ENCODE results near the gene NEUROD2. TPM values are rescaled to one million over a fixed set of nuclear protein-coding genes. Genes with fewer than 3 reads are reported as not detected.
"Not testable (repeated sequence)": the region's sequence is repeated elsewhere in the genome, so short reads cannot be mapped to it uniquely, and the experiment has no call there.

NEUROD2 gene
- total RNA-seq, 2 donors from 2014 or later: not detected

DNA sequence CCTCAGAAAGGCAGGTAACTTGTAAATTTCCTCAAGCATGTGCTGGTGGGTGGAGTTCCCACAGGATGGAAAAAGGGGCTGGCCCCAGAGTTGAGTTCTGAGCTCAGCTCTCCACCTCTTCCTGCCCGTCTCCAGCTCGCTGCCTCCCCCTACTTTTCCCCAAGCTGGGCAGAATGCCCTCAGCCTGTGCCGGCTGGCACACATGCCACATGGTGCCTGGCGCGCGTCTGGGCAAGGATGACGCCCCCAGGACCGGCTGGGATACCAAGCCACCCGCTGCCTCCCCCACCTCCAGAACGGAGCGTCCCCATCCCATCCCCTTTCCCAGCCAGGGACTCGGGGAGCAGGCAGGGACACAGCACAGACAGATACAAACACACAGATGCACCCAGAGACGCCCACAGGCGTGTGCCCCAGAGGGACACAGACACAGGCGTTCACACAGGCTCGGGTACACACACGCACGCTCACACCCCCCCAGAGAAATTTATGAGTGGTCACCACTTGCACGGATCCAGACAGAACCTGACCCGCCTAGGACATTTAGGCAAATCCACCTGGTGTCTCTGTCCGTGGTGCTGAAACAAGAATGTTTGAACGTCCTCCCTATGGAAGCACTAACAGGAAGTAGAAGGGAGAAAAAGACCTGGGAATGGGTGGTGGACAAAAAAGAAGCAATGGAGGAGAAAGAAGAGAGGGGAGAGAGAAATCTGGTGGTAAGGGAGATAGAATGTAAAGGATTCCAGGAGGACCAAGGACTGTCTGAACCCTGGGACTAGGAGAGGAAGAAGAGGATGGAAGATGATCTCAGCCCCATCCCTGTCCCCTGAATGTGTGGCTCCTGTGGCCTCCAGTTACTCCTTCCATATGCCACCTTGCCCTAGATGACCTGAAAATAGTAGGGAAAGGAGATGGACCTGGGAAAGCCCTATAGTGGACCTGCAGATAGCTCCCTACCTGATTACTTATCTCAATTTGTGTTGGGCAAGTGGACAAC is 15.5 kb downstream of the NEUROD2 start:
- Histone ChIP-seq H3K27me3 (peaks cover 20% of the 10 kb centered on the region), H3K4me1 (no peaks in the 10 kb centered on the region), H3K4me3 (no peak overlapping the region), H3K27ac (no peak overlapping the region), H3K36me3 (no peaks in the 10 kb centered on the region), H3K9me3 (no peaks in the 10 kb centered on the region), H3K9ac (ENCODE audit: low read depth in 2 of 2, low read length in 2 of 2) (no peak overlapping the region)
- TF ChIP-seq CTCF (IDR thresholded peaks at IDR 0.05): no peak
- DNase-seq: peak; percentile 72
- intact Hi-C loops (cut with DNase I): no loop called here

DNA sequence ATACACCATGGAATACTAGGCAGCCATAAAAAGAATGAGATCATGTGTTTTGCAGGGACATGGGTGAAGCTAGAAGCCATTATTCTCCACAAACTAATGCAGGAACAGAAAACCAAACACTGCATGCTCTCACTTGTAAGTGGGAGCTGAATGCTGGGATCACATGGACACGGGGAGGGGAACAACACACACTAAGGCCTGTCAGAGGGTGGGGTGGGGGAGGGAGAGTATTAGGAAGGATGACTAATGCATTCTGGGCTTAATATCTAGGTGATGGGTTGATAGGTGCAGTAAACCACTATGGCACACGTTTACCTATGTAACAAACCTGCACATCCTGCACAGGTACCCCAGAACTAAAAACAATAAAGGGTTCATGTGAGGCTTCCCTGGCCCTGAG is 17.5 kb downstream of the NEUROD2 start:
- DNase-seq; H3K9me3 ChIP-seq; H3K4me1 ChIP-seq; H3K27ac ChIP-seq; intact Hi-C loops (cut with DNase I); H3K4me3 ChIP-seq; H3K36me3 ChIP-seq; H3K27me3 ChIP-seq; H3K9ac ChIP-seq (ENCODE audit: low read depth in 2 of 2, low read length in 2 of 2): not testable (repeated sequence)

DNA sequence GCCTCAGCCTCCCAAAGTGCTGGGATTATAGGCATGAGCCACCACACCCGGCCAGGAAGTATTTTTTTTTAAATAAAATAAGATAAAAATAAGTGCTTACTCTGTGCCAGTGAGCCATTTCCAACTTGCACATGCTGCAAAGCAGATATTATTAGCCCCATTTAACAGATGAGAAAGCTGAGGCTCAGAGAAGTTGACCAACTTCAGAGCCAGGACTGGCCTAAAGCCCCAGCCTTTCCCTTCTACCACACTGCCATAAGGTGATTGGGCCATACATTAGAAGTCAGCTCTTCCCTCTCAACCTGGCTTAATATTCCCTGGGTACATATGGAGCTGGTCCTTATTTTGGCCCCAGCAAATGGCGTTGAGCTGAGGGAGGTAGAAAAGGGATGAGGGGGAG is 25.1 kb downstream of the NEUROD2 start:
- Histone ChIP-seq H3K9me3 (no peaks in the 10 kb centered on the region), H3K27ac (no peak overlapping the region), H3K4me1 (no peaks in the 10 kb centered on the region), H3K9ac (ENCODE audit: low read depth in 2 of 2, low read length in 2 of 2) (no peak overlapping the region), H3K36me3 (no peaks in the 10 kb centered on the region), H3K4me3 (no peak overlapping the region), H3K27me3 (no peaks in the 10 kb centered on the region)
- TF ChIP-seq CTCF (IDR thresholded peaks at IDR 0.05): no peak
- intact Hi-C loops (cut with DNase I): no loop called here
- no peak for DNase-seq

DNA sequence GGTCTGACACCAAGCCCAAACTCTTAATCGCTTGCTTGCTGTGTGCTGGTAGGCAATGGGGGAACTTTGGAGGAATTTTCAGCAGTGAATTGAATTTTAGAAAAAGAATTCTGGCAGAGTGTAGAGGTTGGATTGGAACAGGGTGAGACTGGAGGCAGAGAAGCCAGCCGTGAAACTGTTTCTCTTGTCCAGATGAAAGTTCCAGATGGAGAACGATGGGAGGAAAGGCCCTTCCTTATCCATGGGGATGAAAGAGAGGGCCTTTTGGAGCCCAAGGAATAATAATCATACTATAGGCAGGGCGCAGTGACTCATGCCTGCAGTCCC is 26.0 kb downstream of the NEUROD2 start:
- Histone ChIP-seq H3K27me3 (no peaks in the 10 kb centered on the region), H3K4me3 (no peak overlapping the region), H3K4me1 (no peaks in the 10 kb centered on the region), H3K36me3 (no peaks in the 10 kb centered on the region), H3K9ac (ENCODE audit: low read depth in 2 of 2, low read length in 2 of 2) (no peak overlapping the region), H3K27ac (no peak overlapping the region), H3K9me3 (no peaks in the 10 kb centered on the region)
- intact Hi-C loops (cut with DNase I): no loop called here
- no peak for DNase-seq
- TF ChIP-seq CTCF (IDR thresholded peaks at IDR 0.05): no peak

DNA sequence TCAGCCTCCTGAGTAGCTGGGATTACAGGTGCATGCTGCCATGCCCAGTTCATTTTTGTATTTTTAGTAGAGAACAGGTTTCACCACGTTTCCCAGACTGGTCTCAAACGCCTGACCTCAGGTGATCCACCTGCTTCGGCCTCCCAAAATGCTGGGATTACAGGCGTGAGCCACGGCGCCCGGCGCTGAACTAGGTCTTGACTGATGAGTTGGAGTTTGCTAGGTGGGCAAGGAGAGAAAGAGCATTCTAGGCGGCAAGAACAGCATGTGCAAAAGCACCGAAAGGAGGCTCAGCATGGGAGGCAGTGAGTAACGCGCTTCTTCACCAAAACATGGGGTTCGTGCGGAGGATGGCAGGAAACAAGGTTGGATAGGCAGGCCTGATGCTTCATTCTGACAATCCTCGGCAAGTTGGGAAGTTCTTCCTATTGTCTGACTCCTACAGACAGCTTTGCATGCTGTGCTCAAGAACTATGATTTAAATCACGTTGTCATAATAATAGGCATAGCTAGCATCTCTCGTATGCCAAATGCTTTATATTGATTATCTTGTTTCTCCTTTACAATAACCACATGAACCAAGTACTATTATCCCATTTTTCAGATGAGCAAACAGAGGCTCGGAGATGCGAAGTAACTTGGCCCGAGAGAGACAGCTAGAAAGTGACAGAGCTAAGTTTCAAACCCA is 26.5 kb downstream of the NEUROD2 start:
- no peak overlapping the region for H3K27ac ChIP-seq
- H3K9me3 ChIP-seq: no peaks in the 10 kb centered on the region
- no peaks in the 10 kb centered on the region for H3K36me3 ChIP-seq
- DNase-seq: no peak
- intact Hi-C loops (cut with DNase I): no loop called here
- no peak overlapping the region for H3K4me3 ChIP-seq
- no peaks in the 10 kb centered on the region for H3K4me1 ChIP-seq
- H3K9ac ChIP-seq (ENCODE audit: low read depth in 2 of 2, low read length in 2 of 2): no peak overlapping the region
- no peak for TF ChIP-seq CTCF (IDR thresholded peaks at IDR 0.05)
- no peaks in the 10 kb centered on the region for H3K27me3 ChIP-seq

GRCh38 chr17:39580082-39580468 is 27.6 kb downstream of the NEUROD2 start:
- intact Hi-C loops (cut with DNase I): no loop called here
- H3K27ac ChIP-seq: no peak overlapping the region
- no peaks in the 10 kb centered on the region for H3K36me3 ChIP-seq
- no peaks in the 10 kb centered on the region for H3K27me3 ChIP-seq
- H3K9ac ChIP-seq (ENCODE audit: low read depth in 2 of 2, low read length in 2 of 2): no peak overlapping the region
- no peaks in the 10 kb centered on the region for H3K9me3 ChIP-seq
- no peak for TF ChIP-seq CTCF (IDR thresholded peaks at IDR 0.05)
- no peak overlapping the region for H3K4me3 ChIP-seq
- no peak for DNase-seq
- H3K4me1 ChIP-seq: no peaks in the 10 kb centered on the region

Data from colonic mucosa (tissue), 4 donors.